SK-N-SH (cell line): ENCODE results near the gene PLD2. TPM values are rescaled to one million over a fixed set of nuclear protein-coding genes. Genes with fewer than 3 reads are reported as not detected.

Experiments
- CTCF ChIA-PET: fragments of 300-600, 350-600 bp; formaldehyde crosslinking; extraction: SDS; loops from one replicate; lab custom pipeline; 2021; lab: Yijun Ruan, JAX
- POLR2A ChIA-PET: fragments of 350-600 bp; sonication (Branson Sonifier 250); formaldehyde crosslinking; extraction: SDS; loops from one replicate; lab custom pipeline; 2020; ENCODE audit warnings: antibody characterized with exemption, inconsistent platforms; lab: Yijun Ruan, JAX
- DNase-seq: peaks from one replicate; pipeline ENCODE4 v3.0.0; 2012
- H2AFZ ChIP-seq: fragments of 200-600 bp; sonication (generic); 2 replicates; pipeline ENCODE4 v1.8.1; 2016; ENCODE audit warnings: antibody characterized with exemption, mild to moderate bottlenecking, low read depth
- H3F3A ChIP-seq: fragments of 200-600 bp; sonication (generic); replicated peaks from 2 replicates; pipeline ENCODE3; 2016; ENCODE audit warnings: antibody characterized with exemption, mild to moderate bottlenecking; ENCODE audit not compliant: insufficient read depth
- H3K27ac ChIP-seq, 2 experiments: fragments of 200-500 bp in 1 of 2; fragments of 200-600 bp in 1 of 2; sonication (Bioruptor generic) in 1 of 2; sonication (generic), shearing (Covaris generic) in 1 of 2; 2 replicates each; pipeline versions ENCODE4 v1.5.1 to v1.6.1; 2014 to 2016; ENCODE audit warnings: low read depth in 2 of 2, inconsistent platforms in 1 of 2, low read length in 1 of 2, mild to moderate bottlenecking in 1 of 2, mixed read lengths in 1 of 2
- H3K27me3 ChIP-seq: fragments of 200-600 bp; sonication (generic), shearing (Covaris generic); 2 replicates; pipeline ENCODE4 v1.6.1; 2016; ENCODE audit warnings: mixed run types; ENCODE audit not compliant: insufficient read depth
- H3K36me3 ChIP-seq, 2 experiments: fragments of 200-500 bp in 1 of 2; fragments of 200-600 bp in 1 of 2; sonication (Bioruptor generic) in 1 of 2; sonication (generic) in 1 of 2; replicated peaks in 1 of 2; 2 replicates each; pipeline versions ENCODE3 to v1.5.1; 2014 to 2016; ENCODE audit warnings: low read length in 1 of 2, mild to moderate bottlenecking in 1 of 2; ENCODE audit not compliant: insufficient read depth in 2 of 2, control insufficient read depth in 1 of 2
- H3K4me1 ChIP-seq, 2 experiments: fragments of 200-500 bp in 1 of 2; fragments of 200-600 bp in 1 of 2; sonication (Bioruptor generic) in 1 of 2; sonication (generic), shearing (Covaris generic) in 1 of 2; 2 replicates each; pipeline versions ENCODE4 v1.5.1 to v1.6.1; 2014 to 2016; ENCODE audit warnings: low read depth in 1 of 2, low read length in 1 of 2, mixed run types in 1 of 2; ENCODE audit not compliant: insufficient read depth in 2 of 2, control insufficient read depth in 1 of 2
- H3K4me2 ChIP-seq: fragments of 200-600 bp; sonication (generic), shearing (Covaris generic); 2 replicates; pipeline ENCODE4 v1.6.1; 2017; ENCODE audit warnings: mixed run types
- H3K4me3 ChIP-seq, 2 experiments: fragments of 200-500 bp in 1 of 2; fragments of 200-600 bp in 1 of 2; sonication (Bioruptor generic) in 1 of 2; sonication (generic), shearing (Covaris generic) in 1 of 2; 2 replicates each; pipeline versions ENCODE4 v1.5.1 to v1.8.1; 2014 to 2016; ENCODE audit warnings: low read depth in 2 of 2, inconsistent platforms in 1 of 2, low read length in 1 of 2, mild to moderate bottlenecking in 1 of 2, mixed read lengths in 1 of 2, moderate library complexity in 1 of 2
- H3K79me2 ChIP-seq: fragments of 200-600 bp; sonication (generic); 2 replicates; pipeline ENCODE4 v1.8.1; 2017; ENCODE audit warnings: mild to moderate bottlenecking; ENCODE audit not compliant: insufficient read depth
- H3K9ac ChIP-seq: fragments of 200-600 bp; sonication (generic); 2 replicates; pipeline ENCODE4 v1.6.1; 2017; ENCODE audit warnings: mixed run types
- H3K9me2 ChIP-seq: fragments of 200-600 bp; sonication (generic); 2 replicates; pipeline ENCODE4 v1.6.1; 2017; ENCODE audit warnings: mixed run types
- H3K9me3 ChIP-seq: fragments of 200-600 bp; sonication (generic); 2 replicates; pipeline ENCODE4 v1.6.1; 2017; ENCODE audit warnings: mixed run types, mild to moderate bottlenecking, moderate library complexity
- H4K20me1 ChIP-seq: fragments of 200-600 bp; sonication (generic); 2 replicates; pipeline ENCODE4 v1.6.1; 2017; ENCODE audit warnings: mild to moderate bottlenecking, mixed run types; ENCODE audit not compliant: insufficient read depth
- CHD2 ChIP-seq: fragments of 150-350 bp; IDR thresholded peaks from 2 replicates; pipeline ENCODE4 v1.6.1; 2018; ENCODE audit warnings: low read length; ENCODE audit not compliant: partially characterized antibody
- ELF1 ChIP-seq: IDR thresholded peaks from 2 replicates; pipeline ENCODE4 v1.4.0; 2012
- EP300 ChIP-seq, 2 experiments: IDR thresholded peaks; 2 replicates each; pipeline versions ENCODE4 v1.4.0 to v1.6.1; 2012; ENCODE audit warnings: borderline replicate concordance in 1 of 2, low read depth in 1 of 2, low read length in 1 of 2
- EZH2phosphoT487 ChIP-seq: fragments of 200-600 bp; sonication (generic); IDR thresholded peaks from 2 replicates; pipeline ENCODE4 v1.6.1; 2017; ENCODE audit warnings: low read depth, mixed run types, mild to moderate bottlenecking, antibody characterized with exemption, moderate library complexity, borderline replicate concordance
- GABPA ChIP-seq: IDR thresholded peaks from 2 replicates; pipeline ENCODE4 v1.4.0; 2012; ENCODE audit warnings: low read depth, mild to moderate bottlenecking
- IRF3 ChIP-seq: fragments of 150-350 bp; IDR thresholded peaks from 2 replicates; pipeline ENCODE4 v1.6.1; 2016; ENCODE audit warnings: mild to moderate bottlenecking, low read depth, low read length
- MAX ChIP-seq: IDR thresholded peaks from 2 replicates; pipeline ENCODE4 v1.4.0; 2012; ENCODE audit warnings: low read depth
- MEF2A ChIP-seq: IDR thresholded peaks from 2 replicates; pipeline ENCODE4 v1.4.0; 2012; ENCODE audit warnings: low read depth, borderline replicate concordance
- NFIC ChIP-seq: IDR thresholded peaks from 2 replicates; pipeline ENCODE4 v1.4.0; 2012; ENCODE audit warnings: borderline replicate concordance
- NRF1 ChIP-seq: IDR thresholded peaks from 2 replicates; pipeline ENCODE4 v1.6.1; 2012; ENCODE audit warnings: low read depth, mild to moderate bottlenecking, low read length
- POLR2AphosphoS5 ChIP-seq: IDR thresholded peaks from 2 replicates; pipeline ENCODE4 v1.6.1; 2012; ENCODE audit warnings: low read depth, low read length
- RAD21 ChIP-seq: IDR thresholded peaks from 2 replicates; pipeline ENCODE4 v1.6.1; 2012; ENCODE audit warnings: mild to moderate bottlenecking, low read length
- RCOR1 ChIP-seq: fragments of 150-350 bp; IDR thresholded peaks from 2 replicates; pipeline ENCODE4 v1.6.1; 2017; ENCODE audit warnings: antibody characterized with exemption, low read length
- REST ChIP-seq: IDR thresholded peaks from 2 replicates; pipeline ENCODE4 v1.6.1; 2012; ENCODE audit warnings: mild to moderate bottlenecking, low read depth, low read length, moderate library complexity
- SMC3 ChIP-seq: IDR thresholded peaks from 2 replicates; pipeline ENCODE4 v1.6.1; 2012; ENCODE audit warnings: low read depth, low read length, improper control_type of control experiment
- USF2 ChIP-seq: fragments of 150-350 bp; IDR thresholded peaks from 2 replicates; pipeline ENCODE4 v1.6.1; 2017; ENCODE audit warnings: antibody characterized with exemption, low read length, low read depth, borderline replicate concordance
- WGBS: methylation state at CpG from one replicate; pipeline ENCODE4 v1.1.6; 2017; ENCODE audit warnings: low lambda C conversion rate; 5-methylcytosine and 5-hydroxymethylcytosine counted together
- polyA plus RNA-seq, 3 experiments: library from polyadenylated mRNA; depleted of rRNA; stranded (reverse); fragments of >200 nt; gene quantifications; 2 replicates each; pipeline ENCODE4 v1.2.3, GENCODE V29; 2012
- TF ChIP-seq, protein P1 (sequence below): IDR thresholded peaks from 2 replicates; pipeline ENCODE4 v1.4.0; 2012; ENCODE audit warnings: low read depth, borderline replicate concordance
- TF ChIP-seq, protein P2 (sequence below): IDR thresholded peaks from 2 replicates; pipeline ENCODE4 v1.4.0; 2012; ENCODE audit warnings: low read depth, borderline replicate concordance

The PLD2 gene
- polyA plus RNA-seq, 1 of the 3 experiments (the other 2 are of a cell fraction), result 42.5 TPM

- Histone ChIP-seq H2AFZ (no peak overlapping the region), H3F3A (peaks cover 3% of the 10 kb centered on the region), H3K27ac (no peak overlapping the region), H3K4me1 (peaks cover 7 to 30% of the 10 kb centered on the region in 2 experiments; a peak in 3 of 4 replicates), H3K9ac (no peak overlapping the region), H3K4me3 (no peak overlapping the region), H3K36me3 (peaks cover 0 to 11% of the 10 kb centered on the region in 2 experiments), H4K20me1 (peaks cover 39% of the 10 kb centered on the region), H3K9me2 (no peaks in the 10 kb centered on the region), H3K27me3 (no peaks in the 10 kb centered on the region), H3K79me2 (peaks cover 78% of the 10 kb centered on the region), H3K9me3 (no peaks in the 10 kb centered on the region), H3K4me2 (no peak overlapping the region)
- ChIA-PET CTCF (interaction anchor here (1.0 to 3.5 kb wide), 4 partner anchors 14 to 48 kb away, joined by 3 to 19 read pairs (median 6); no protein-coding TSS in a partner anchor), POLR2A (no interaction called here)
- 94% methylated on average over 4 of the region's 4 CpGs for WGBS
- no peak for TF ChIP-seq IRF3
- TF ChIP-seq RAD21, result no peak
- no peak for TF ChIP-seq POLR2AphosphoS5
- no peak for TF ChIP-seq EZH2phosphoT487
- TF ChIP-seq, protein P1, sequence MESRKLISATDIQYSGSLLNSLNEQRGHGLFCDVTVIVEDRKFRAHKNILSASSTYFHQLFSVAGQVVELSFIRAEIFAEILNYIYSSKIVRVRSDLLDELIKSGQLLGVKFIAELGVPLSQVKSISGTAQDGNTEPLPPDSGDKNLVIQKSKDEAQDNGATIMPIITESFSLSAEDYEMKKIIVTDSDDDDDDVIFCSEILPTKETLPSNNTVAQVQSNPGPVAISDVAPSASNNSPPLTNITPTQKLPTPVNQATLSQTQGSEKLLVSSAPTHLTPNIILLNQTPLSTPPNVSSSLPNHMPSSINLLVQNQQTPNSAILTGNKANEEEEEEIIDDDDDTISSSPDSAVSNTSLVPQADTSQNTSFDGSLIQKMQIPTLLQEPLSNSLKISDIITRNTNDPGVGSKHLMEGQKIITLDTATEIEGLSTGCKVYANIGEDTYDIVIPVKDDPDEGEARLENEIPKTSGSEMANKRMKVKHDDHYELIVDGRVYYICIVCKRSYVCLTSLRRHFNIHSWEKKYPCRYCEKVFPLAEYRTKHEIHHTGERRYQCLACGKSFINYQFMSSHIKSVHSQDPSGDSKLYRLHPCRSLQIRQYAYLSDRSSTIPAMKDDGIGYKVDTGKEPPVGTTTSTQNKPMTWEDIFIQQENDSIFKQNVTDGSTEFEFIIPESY, result no peak
- no peak for TF ChIP-seq NRF1
- no peak for TF ChIP-seq EP300 (IDR thresholded peaks at IDR 0.05; ENCODE audit: borderline replicate concordance in 1 of 2, low read depth in 1 of 2, low read length in 1 of 2)
- TF ChIP-seq ELF1, result no peak
- no peak for TF ChIP-seq MEF2A
- TF ChIP-seq, protein P2, sequence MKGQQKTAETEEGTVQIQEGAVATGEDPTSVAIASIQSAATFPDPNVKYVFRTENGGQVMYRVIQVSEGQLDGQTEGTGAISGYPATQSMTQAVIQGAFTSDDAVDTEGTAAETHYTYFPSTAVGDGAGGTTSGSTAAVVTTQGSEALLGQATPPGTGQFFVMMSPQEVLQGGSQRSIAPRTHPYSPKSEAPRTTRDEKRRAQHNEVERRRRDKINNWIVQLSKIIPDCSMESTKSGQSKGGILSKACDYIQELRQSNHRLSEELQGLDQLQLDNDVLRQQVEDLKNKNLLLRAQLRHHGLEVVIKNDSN, result no peak
- TF ChIP-seq USF2, result no peak
- no peak for TF ChIP-seq NFIC
- no peak for TF ChIP-seq RCOR1
- no peak for TF ChIP-seq SMC3
- no peak for TF ChIP-seq CHD2
- TF ChIP-seq MAX, result no peak
- no peak for TF ChIP-seq GABPA
- TF ChIP-seq REST, result no peak
- no peak for DNase-seq
Measured at GRCh38 chr17:4836221-4836620, 29.3 kb downstream of the PLD2 start.
